Activated T-cell treated with anti-CD3 and anti-CD28 coated beads, Interleukin-2, amount 50 U/mL, for 72 hours (primary cell): ENCODE measurements around the gene GPC6. TPM values are rescaled to one million over a fixed set of nuclear protein-coding genes. Genes with fewer than 3 reads are reported as not detected.

Experiments
- ATAC-seq, 2 donors: fragments of 150-1000 bp; cut with Tn5 transposase; replicated peaks in 1 of 2; 2 replicates each; pipeline ENCODE4 v1.10.0; 2021; ENCODE audit warnings: moderate library complexity in 2 of 2, mild to moderate bottlenecking in 1 of 2
- DNase-seq, 2 donors: peaks; one replicate each; pipeline ENCODE4 v3.0.0; 2021 to 2022; ENCODE audit warnings: mixed read lengths in 1 of 2
- H3K27ac Mint-ChIP-seq: one replicate; pipeline ENCODE4 v1.8.0; 2022; ENCODE audit warnings: mild to moderate bottlenecking, moderate library complexity, mixed read lengths
- H3K27me3 Mint-ChIP-seq: one replicate; pipeline ENCODE4 v1.8.0; 2022; ENCODE audit warnings: low read depth, mixed read lengths
- H3K36me3 Mint-ChIP-seq, 2 donors: one replicate each; pipeline ENCODE4 v1.8.0; 2022; ENCODE audit warnings: mixed read lengths in 2 of 2, mild to moderate bottlenecking in 1 of 2; ENCODE audit not compliant: insufficient read depth in 2 of 2
- H3K4me1 Mint-ChIP-seq: one replicate; pipeline ENCODE4 v1.8.0; 2022; ENCODE audit warnings: low read depth, mixed read lengths
- H3K4me3 Mint-ChIP-seq, 2 donors: one replicate each; pipeline ENCODE4 v1.8.0; 2022; ENCODE audit warnings: mild to moderate bottlenecking in 2 of 2, mixed read lengths in 2 of 2, moderate library complexity in 2 of 2
- H3K9me3 Mint-ChIP-seq, 2 donors: one replicate each; pipeline ENCODE4 v1.8.0; 2022; ENCODE audit warnings: mixed read lengths in 2 of 2
- total RNA-seq, 2 donors: library from RNA; stranded (reverse); gene quantifications; one replicate each; pipeline ENCODE4 v1.2.3, GENCODE V29; 2022

The GPC6 gene
- total RNA-seq, 2 donors from 2014 or later, result not detected

DNA sequence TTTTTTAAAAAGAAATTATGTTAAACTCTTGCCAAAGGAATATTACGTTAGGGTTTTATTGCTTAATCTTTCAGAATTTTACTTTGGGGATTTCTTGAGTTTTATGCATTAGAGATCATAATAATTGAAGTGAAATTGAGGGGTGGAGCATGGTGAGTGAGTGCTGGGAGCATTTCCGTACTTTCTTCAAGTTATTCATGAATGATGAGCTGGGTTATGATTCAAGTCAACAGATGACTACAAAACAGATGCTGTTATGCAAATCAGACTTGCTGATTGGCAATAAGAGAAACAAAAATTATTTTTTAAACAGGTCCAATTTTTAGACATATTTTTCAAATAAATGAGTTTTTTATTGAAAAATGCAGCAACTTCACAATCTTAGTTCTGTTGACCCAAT lies 748.6 kb downstream of the GPC6 start:
- no peak overlapping the region for H3K27ac Mint-ChIP-seq
- DNase-seq (no peak), ATAC-seq (no peak)
- no peak overlapping the region for H3K4me3 Mint-ChIP-seq
- H3K9me3 Mint-ChIP-seq, result no peaks in the 10 kb centered on the region
- H3K4me1 Mint-ChIP-seq, result no peaks in the 10 kb centered on the region
- H3K27me3 Mint-ChIP-seq, result peaks cover 8% of the 10 kb centered on the region
- no peaks in the 10 kb centered on the region for H3K36me3 Mint-ChIP-seq

DNA sequence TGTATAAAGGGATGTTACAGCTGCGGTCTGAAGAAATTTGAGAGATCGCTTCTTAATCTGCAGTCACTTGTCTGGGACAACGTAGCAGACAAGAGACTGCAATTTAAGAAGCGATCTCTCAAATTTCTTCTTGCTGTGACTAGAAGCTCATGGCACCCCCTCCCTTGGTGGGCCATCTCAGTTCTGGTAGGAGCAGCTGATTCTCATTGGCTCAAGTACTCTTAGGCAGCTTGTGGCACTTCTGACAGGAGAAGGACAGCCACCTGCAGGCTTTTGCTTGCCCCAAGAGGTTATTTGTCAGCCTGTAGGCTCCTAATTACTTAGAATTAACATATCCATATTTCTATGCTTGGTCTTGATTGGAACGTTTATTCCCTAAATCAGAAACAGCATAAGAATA lies 749.9 kb downstream of the GPC6 start:
- DNase-seq, result no peak
- no peaks in the 10 kb centered on the region for H3K9me3 Mint-ChIP-seq
- H3K27me3 Mint-ChIP-seq, result peaks cover 8% of the 10 kb centered on the region
- H3K4me3 Mint-ChIP-seq, result no peak overlapping the region
- H3K4me1 Mint-ChIP-seq, result no peaks in the 10 kb centered on the region
- H3K27ac Mint-ChIP-seq, result no peak overlapping the region
- ATAC-seq, result no peak
- H3K36me3 Mint-ChIP-seq, result no peaks in the 10 kb centered on the region

DNA sequence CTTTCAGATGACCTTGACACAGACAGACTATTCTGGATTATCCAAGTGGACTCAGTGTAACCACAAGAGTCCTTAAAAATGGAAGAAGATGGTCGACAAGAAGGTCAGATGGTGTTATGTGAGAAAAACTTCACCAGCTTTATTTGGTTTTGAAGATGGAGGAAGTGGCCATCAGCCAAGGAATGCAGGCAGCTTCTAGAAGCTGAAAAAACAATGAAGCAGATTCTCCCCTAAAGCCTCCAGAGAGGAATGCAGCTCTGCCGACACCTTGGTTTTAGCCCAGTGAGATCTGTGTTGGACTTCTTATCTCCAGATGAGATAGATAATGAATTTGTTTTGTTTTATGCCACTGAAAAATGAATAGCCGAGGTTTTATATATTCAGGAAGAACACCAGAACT lies 751.4 kb downstream of the GPC6 start:
- ATAC-seq (no peak), DNase-seq (no peak)
- Mint-ChIP-seq H3K9me3 (no peaks in the 10 kb centered on the region), H3K27ac (no peak overlapping the region), H3K27me3 (peaks cover 8% of the 10 kb centered on the region), H3K36me3 (no peaks in the 10 kb centered on the region), H3K4me1 (no peaks in the 10 kb centered on the region), H3K4me3 (no peak overlapping the region)

DNA sequence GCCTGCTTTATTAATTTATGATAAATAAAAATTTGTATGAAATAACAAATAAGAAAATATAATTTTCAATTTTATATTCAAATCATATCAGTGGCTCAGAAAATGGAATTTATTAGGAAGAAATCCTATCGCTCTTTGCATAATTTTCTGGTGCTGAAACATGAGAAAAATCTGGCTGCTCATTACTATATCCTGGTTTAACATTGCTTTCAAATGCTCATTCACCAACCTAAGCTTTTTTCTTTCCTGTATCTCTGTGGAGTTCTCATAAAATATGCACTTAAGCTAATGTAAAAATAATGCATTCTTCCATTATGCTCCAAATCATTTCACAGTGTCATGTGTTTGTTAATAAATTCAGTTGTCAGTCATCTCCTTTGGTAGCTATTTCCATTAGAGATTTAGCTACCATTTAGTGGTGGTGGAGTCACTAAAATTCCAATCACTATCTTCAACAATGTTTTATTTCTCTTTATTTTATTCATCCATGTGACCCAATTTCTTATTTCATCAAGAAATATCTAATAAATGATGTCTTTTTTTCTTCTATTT lies 754.9 kb downstream of the GPC6 start:
- no peaks in the 10 kb centered on the region for H3K9me3 Mint-ChIP-seq
- H3K27ac Mint-ChIP-seq, result peak overlapping the region; percentile 70
- ATAC-seq, result no peak
- peaks cover 8% of the 10 kb centered on the region for H3K27me3 Mint-ChIP-seq
- DNase-seq, result no peak
- H3K4me3 Mint-ChIP-seq, result no peak overlapping the region
- no peaks in the 10 kb centered on the region for H3K36me3 Mint-ChIP-seq
- no peaks in the 10 kb centered on the region for H3K4me1 Mint-ChIP-seq

DNA sequence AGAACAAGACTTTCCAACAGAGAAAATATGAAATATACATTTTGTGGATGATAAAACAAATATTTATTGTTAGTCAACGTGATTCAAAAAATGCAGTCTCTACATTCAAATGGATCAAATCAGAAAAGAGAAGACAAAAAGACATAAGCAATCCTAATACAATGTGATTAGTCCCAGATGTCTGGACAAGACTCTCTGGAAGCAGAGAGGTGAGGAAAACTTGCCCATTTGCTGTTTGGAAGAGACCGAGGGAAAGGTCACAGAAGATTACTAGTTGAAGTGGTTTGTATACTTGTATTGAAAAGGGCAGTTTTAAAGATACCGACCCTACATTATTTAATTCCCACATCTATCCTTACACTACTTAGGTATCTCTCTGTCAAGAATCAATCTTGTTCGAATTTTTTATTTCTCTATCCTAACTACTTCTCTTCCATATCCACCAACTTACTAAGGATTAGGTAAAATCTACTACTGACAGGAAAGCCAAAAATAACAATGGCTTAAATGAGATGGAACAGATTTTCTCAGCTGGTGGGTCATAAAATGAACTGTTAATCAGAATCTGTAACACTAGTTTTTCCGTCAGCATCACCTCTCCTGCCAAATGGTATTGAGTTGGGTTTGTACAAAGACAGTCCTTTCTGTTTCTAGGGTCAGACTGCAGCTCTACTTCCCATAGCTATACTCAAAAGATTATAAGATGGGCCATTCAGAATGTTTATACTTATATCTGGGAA lies 755.7 kb downstream of the GPC6 start:
- DNase-seq (no peak), ATAC-seq (no peak)
- no peak overlapping the region for H3K27ac Mint-ChIP-seq
- no peaks in the 10 kb centered on the region for H3K36me3 Mint-ChIP-seq
- H3K27me3 Mint-ChIP-seq, result peaks cover 6% of the 10 kb centered on the region
- no peaks in the 10 kb centered on the region for H3K4me1 Mint-ChIP-seq
- H3K4me3 Mint-ChIP-seq, result no peak overlapping the region
- H3K9me3 Mint-ChIP-seq, result no peaks in the 10 kb centered on the region

DNA sequence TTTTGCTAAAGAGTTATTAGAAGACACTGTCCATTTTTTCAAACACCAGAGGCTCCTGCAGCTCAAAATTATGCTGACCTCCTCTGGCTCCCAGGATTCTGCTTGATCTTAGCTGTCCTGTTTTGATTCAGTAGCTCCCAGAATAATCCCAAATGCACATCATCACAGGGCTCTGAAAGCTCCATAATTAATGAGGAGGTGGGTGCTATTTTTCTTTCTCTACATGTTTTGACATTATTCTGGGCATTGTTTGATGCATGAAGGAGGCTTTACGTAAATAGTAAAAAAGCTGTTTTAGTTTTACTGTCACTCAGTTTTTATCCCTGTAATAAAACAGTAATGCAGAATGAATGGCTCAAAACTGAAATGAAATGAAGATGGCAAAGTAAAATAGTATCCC lies 757.4 kb downstream of the GPC6 start:
- H3K27me3 Mint-ChIP-seq, result peaks cover 7% of the 10 kb centered on the region
- no peak for ATAC-seq
- H3K27ac Mint-ChIP-seq, result no peak overlapping the region
- DNase-seq, result no peak
- no peak overlapping the region for H3K4me3 Mint-ChIP-seq
- no peaks in the 10 kb centered on the region for H3K4me1 Mint-ChIP-seq
- no peaks in the 10 kb centered on the region for H3K36me3 Mint-ChIP-seq
- no peaks in the 10 kb centered on the region for H3K9me3 Mint-ChIP-seq

DNA sequence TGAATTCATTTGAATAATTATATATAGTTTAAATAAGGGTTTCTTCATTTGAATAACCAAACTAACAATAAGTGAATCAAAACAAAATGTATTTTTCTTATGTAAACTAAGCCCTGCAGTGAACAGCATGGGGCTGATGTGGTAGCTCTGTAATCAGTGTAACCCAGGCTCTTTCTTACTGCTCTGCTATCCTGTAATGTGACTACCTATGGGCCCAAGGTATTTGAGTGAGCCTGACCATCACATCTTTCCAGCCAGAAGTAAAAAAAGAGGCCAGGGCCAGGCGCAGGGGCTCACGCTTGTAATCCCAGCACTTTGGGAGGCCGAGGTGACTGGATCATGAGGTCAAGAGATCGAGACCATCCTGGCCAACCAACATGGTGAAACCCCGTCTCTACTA lies 758.3 kb downstream of the GPC6 start:
- Mint-ChIP-seq H3K4me1 (no peaks in the 10 kb centered on the region), H3K36me3 (no peaks in the 10 kb centered on the region), H3K27ac (no peak overlapping the region), H3K27me3 (peaks cover 7% of the 10 kb centered on the region), H3K4me3 (no peak overlapping the region), H3K9me3 (no peaks in the 10 kb centered on the region)
- no peak for DNase-seq
- no peak for ATAC-seq

DNA sequence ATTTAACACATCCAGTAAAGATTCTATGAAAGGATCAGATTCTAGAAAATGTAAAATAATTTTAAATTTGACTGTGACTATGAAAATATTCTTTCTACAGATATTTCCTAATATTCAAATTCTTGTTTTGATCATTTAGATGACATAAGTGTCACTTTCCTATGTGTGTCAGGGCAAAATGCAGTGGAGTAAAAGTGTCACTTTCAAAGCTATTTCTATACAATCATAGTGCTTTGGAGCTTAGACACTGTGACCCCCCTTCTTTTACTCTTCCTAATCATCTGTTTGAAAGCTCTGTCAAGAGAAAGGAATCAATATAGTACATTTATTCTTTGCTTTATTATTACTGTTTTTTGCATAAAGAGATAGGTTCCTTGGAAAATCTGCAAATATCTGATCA lies 760.9 kb downstream of the GPC6 start:
- no peak for DNase-seq
- Mint-ChIP-seq H3K27me3 (peaks cover 7% of the 10 kb centered on the region), H3K4me3 (no peak overlapping the region), H3K4me1 (no peaks in the 10 kb centered on the region), H3K36me3 (no peaks in the 10 kb centered on the region), H3K27ac (no peak overlapping the region), H3K9me3 (no peaks in the 10 kb centered on the region)
- no peak for ATAC-seq

DNA sequence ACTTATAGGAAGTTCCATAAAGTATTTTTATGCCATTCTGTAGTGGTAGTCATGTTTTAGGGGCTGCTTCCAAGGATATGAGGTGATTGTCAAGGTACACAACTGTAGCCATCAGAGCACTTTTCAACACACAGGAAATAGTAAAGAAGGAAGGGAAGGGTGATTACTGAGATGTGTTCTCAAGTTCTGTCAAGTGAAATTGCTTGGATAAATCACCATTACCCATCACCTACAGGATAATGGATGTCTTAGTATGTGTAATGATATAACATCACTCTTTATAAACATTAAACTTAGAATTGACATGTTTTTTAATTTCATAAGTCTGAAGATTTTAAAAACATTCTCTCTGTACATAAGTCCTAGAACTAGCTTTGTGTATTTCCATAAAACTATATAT lies 765.0 kb downstream of the GPC6 start:
- H3K36me3 Mint-ChIP-seq, result no peaks in the 10 kb centered on the region
- H3K4me3 Mint-ChIP-seq, result no peak overlapping the region
- DNase-seq (no peak), ATAC-seq (no peak)
- no peak overlapping the region for H3K27ac Mint-ChIP-seq
- no peaks in the 10 kb centered on the region for H3K9me3 Mint-ChIP-seq
- peaks cover 7% of the 10 kb centered on the region for H3K27me3 Mint-ChIP-seq
- H3K4me1 Mint-ChIP-seq, result no peaks in the 10 kb centered on the region

DNA sequence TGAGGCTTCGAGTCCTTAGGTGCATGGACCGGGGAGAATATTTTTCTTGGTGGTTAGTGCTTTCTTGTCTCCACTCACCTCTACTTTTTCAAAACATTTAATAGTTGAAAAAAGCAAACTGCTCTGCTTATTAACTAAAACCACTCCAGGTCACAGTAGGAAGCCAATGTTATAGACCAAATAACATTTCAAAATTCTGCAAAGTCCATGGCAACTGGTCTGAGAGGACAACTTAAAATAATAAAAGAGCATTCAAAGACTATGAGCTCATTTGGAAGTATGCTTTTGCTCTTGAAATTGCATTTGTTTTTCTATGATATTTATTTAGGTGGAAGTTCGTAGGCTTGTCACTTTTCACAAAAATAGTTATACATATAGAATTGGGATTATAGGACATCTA lies 769.9 kb downstream of the GPC6 start:
- H3K27me3 Mint-ChIP-seq, result peaks cover 6% of the 10 kb centered on the region
- no peak for DNase-seq
- peaks cover 2% of the 10 kb centered on the region in 2 donors for H3K9me3 Mint-ChIP-seq

DNA sequence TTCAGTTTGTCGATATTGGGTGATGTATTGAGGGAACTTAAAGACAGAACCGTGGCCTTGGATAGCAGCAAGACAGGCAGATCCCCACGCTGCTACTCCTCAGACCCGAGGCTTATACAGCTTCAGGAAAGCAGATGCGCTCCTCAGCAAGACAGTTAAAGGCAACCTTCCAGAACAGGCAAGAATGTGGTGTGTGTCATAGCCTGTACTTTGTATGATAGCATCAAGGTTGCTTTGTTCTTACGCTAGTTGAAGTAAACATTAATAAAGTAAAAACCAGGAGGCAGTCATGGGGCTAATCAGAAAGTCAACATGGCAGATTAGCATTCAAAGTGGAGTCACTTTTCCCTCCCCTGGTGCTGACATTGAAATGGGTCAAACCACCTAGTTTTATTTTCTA lies 779.7 kb downstream of the GPC6 start:
- no peak for ATAC-seq
- Mint-ChIP-seq H3K9me3 (no peaks in the 10 kb centered on the region), H3K4me3 (no peak overlapping the region)

More for the DNA sequence above, 769.9 kb downstream of the GPC6 start:
- H3K4me3 Mint-ChIP-seq, result no peak overlapping the region
- no peak for ATAC-seq
- H3K27ac Mint-ChIP-seq, result no peak overlapping the region
- H3K36me3 Mint-ChIP-seq, result no peaks in the 10 kb centered on the region
- H3K4me1 Mint-ChIP-seq, result no peaks in the 10 kb centered on the region

DNA sequence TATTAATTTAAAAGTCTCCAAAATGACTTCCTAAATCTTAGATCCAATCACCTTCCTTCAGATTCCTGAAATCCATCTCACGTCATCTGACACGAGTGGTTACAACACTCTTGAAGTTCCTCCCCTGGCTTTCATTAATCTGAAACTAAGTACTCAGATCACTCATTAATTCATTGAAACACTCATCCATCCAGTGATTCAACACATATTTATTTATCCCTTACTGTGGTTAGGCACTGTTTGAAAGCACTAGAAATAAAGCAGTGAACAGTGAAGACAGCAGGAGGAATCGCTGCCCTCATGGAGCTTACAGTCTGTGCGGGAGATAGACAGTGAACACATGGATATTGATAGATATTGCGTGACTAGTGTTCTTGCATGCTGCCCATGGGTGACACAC lies 780.5 kb downstream of the GPC6 start:
- H3K36me3 Mint-ChIP-seq, result no peaks in the 10 kb centered on the region
- no peak for ATAC-seq
- DNase-seq, result no peak
- no peak overlapping the region for H3K4me3 Mint-ChIP-seq
- H3K27me3 Mint-ChIP-seq, result peaks cover 11% of the 10 kb centered on the region
- H3K27ac Mint-ChIP-seq, result no peak overlapping the region
- H3K4me1 Mint-ChIP-seq, result no peaks in the 10 kb centered on the region
- no peaks in the 10 kb centered on the region for H3K9me3 Mint-ChIP-seq

More for the DNA sequence above, 779.7 kb downstream of the GPC6 start:
- Mint-ChIP-seq H3K27me3 (peaks cover 11% of the 10 kb centered on the region), H3K36me3 (no peaks in the 10 kb centered on the region), H3K27ac (no peak overlapping the region), H3K4me1 (no peaks in the 10 kb centered on the region)
- DNase-seq, result no peak

DNA sequence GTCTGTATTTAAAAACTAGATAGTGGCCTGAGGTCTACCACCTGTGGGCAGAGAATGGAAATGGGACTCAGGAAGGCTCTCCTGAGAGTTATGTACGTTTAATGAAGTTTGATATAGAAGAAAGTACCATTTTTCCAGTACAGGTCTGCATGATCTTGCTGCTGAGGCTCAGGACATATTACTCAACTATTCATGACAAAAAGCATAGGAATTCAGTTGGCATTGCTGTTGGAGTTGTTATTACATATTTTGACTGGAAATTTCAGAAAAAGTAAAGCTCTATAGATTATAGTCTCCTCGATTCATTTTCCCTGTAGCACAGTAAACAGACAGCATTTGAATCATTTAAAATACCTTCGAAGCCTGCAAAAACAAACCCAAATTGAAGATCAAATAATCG lies 783.1 kb downstream of the GPC6 start:
- ATAC-seq (no peak), DNase-seq (no peak)
- peaks cover 11% of the 10 kb centered on the region for H3K27me3 Mint-ChIP-seq
- H3K36me3 Mint-ChIP-seq, result no peaks in the 10 kb centered on the region
- H3K27ac Mint-ChIP-seq, result no peak overlapping the region
- no peaks in the 10 kb centered on the region for H3K4me1 Mint-ChIP-seq
- no peak overlapping the region for H3K4me3 Mint-ChIP-seq
- H3K9me3 Mint-ChIP-seq, result no peaks in the 10 kb centered on the region

DNA sequence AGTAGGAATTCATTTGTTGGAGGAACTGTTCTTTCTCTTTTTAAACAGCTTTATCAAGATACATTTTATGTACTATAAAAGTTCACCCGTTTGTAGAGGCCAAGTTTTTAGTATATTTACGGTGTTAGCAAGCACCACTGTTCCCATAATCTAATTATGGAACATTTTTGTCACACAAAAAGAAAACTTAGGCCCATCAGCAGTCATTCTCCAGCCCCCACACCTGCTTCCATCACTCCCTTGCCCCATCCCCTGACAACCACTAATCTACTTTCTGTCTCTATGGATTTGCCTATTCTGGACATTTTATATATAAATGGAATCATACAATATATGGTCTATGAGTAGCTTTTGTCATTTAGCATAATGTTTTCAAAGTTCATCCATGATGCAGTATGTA lies 787.9 kb downstream of the GPC6 start:
- DNase-seq (no peak), ATAC-seq (no peak)
- Mint-ChIP-seq H3K9me3 (peaks cover 0 to 2% of the 10 kb centered on the region in 2 donors), H3K4me1 (no peaks in the 10 kb centered on the region), H3K36me3 (no peaks in the 10 kb centered on the region), H3K27me3 (peaks cover 9% of the 10 kb centered on the region), H3K4me3 (no peak overlapping the region), H3K27ac (no peak overlapping the region)
